RWPE2 (cell line): Measurements from ENCODE around the gene TBC1D1.

Experiments used
- ATAC-seq: fragments of 200-7000 bp; cut with Tn5 transposase; 3 replicates; pipeline ENCODE4 v1.9.1; 2021; ENCODE audit warnings: low read depth
- DNase-seq: peaks from one replicate; pipeline ENCODE4 v3.0.0-alpha.2; 2020; ENCODE audit warnings: low spot score
- H3K27ac ChIP-seq: fragments of 450-650 bp; 2 replicates; pipeline ENCODE4 v1.5.1; 2017; ENCODE audit warnings: mild to moderate bottlenecking; ENCODE audit not compliant: poor library complexity, severe bottlenecking
- H3K27me3 ChIP-seq: fragments of 250-450 bp; sonication (Bioruptor Pico); 2 replicates; pipeline ENCODE4 v1.5.1; 2021; ENCODE audit warnings: mild to moderate bottlenecking, moderate library complexity; ENCODE audit not compliant: insufficient read depth, poor library complexity, severe bottlenecking
- H3K36me3 ChIP-seq: fragments of 250-450 bp; sonication (Bioruptor Pico); 2 replicates; pipeline ENCODE4 v1.5.1; 2020; ENCODE audit warnings: low read depth, mild to moderate bottlenecking, moderate library complexity
- H3K4me1 ChIP-seq: fragments of 250-450 bp; sonication (Bioruptor Pico); 2 replicates; pipeline ENCODE4 v1.5.1; 2021; ENCODE audit warnings: mild to moderate bottlenecking, moderate library complexity; ENCODE audit not compliant: insufficient read depth, poor library complexity, severe bottlenecking
- H3K4me3 ChIP-seq: fragments of 250-450 bp; sonication (Bioruptor Pico); 2 replicates; pipeline ENCODE4 v1.5.1; 2021; ENCODE audit warnings: mild to moderate bottlenecking, moderate library complexity; ENCODE audit not compliant: severe bottlenecking
- H3K9me3 ChIP-seq: fragments of 250-450 bp; sonication (Bioruptor Pico); 2 replicates; pipeline ENCODE4 v1.5.1; 2021; ENCODE audit warnings: mild to moderate bottlenecking, moderate library complexity; ENCODE audit not compliant: severe bottlenecking
- TF ChIP-seq, protein P1 (sequence below): fragments of 450-650 bp; IDR thresholded peaks from one replicate; pipeline ENCODE4 v1.5.1; 2017; ENCODE audit warnings: mild to moderate bottlenecking, moderate library complexity; ENCODE audit not compliant: poor library complexity, severe bottlenecking

Gene TBC1D1

DNA sequence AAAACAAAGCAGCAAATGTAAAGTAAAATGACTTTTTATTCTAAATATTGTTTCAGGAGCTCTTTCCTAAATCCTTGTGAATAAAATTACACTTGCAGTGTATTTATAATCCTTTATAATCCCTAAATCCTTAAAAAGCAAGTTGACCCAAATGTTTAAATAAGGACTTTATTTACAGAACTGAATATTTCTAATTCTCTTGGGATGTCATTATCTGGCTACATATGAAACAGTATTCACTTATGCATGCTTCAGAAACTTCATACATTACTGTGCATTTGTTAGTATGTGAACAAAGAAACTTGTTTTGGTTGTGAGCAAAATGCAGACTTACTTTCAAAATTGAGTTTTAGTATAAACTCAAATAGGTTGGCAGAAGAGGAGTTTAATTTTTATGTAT, 118.5 kb downstream of the TBC1D1 start:
- ATAC-seq, result no peak
- no peaks in the 10 kb centered on the region for H3K9me3 ChIP-seq
- H3K4me1 ChIP-seq, result no peaks in the 10 kb centered on the region
- no peak overlapping the region for H3K27ac ChIP-seq
- no peaks in the 10 kb centered on the region for H3K36me3 ChIP-seq
- DNase-seq, result no peak
- no peak overlapping the region for H3K4me3 ChIP-seq
- TF ChIP-seq, protein P1, sequence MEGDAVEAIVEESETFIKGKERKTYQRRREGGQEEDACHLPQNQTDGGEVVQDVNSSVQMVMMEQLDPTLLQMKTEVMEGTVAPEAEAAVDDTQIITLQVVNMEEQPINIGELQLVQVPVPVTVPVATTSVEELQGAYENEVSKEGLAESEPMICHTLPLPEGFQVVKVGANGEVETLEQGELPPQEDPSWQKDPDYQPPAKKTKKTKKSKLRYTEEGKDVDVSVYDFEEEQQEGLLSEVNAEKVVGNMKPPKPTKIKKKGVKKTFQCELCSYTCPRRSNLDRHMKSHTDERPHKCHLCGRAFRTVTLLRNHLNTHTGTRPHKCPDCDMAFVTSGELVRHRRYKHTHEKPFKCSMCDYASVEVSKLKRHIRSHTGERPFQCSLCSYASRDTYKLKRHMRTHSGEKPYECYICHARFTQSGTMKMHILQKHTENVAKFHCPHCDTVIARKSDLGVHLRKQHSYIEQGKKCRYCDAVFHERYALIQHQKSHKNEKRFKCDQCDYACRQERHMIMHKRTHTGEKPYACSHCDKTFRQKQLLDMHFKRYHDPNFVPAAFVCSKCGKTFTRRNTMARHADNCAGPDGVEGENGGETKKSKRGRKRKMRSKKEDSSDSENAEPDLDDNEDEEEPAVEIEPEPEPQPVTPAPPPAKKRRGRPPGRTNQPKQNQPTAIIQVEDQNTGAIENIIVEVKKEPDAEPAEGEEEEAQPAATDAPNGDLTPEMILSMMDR, result no peak
- H3K27me3 ChIP-seq, result no peaks in the 10 kb centered on the region

DNA sequence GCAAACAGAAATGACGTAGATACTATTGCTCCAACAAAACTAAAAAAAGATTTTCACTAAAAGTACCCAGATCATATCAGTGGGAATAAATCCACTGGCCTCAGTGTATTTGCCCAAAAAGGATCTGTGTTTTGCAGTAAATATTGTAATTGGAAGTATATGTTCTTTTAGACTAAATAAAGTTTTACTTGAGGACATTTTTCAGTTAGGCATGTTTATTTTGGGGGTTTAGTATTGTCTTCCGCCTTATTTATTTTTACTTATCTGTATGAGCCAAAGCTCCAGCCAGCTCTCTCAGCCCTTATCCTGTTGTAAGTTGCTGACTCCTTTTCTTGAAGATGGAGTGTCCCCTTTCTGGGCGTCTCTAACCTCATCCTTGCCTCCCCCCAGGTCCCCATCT, 119.1 kb downstream of the TBC1D1 start:
- no peak overlapping the region for H3K27ac ChIP-seq
- no peaks in the 10 kb centered on the region for H3K9me3 ChIP-seq
- TF ChIP-seq, protein P1, result no peak
- 0 out of 2 replicates have a peak, but pooled peaks cover 2% of the 10 kb centered on the region for H3K36me3 ChIP-seq
- DNase-seq (no peak), ATAC-seq (no peak)
- H3K4me3 ChIP-seq, result no peak overlapping the region
- no peaks in the 10 kb centered on the region for H3K4me1 ChIP-seq
- H3K27me3 ChIP-seq, result no peaks in the 10 kb centered on the region

DNA sequence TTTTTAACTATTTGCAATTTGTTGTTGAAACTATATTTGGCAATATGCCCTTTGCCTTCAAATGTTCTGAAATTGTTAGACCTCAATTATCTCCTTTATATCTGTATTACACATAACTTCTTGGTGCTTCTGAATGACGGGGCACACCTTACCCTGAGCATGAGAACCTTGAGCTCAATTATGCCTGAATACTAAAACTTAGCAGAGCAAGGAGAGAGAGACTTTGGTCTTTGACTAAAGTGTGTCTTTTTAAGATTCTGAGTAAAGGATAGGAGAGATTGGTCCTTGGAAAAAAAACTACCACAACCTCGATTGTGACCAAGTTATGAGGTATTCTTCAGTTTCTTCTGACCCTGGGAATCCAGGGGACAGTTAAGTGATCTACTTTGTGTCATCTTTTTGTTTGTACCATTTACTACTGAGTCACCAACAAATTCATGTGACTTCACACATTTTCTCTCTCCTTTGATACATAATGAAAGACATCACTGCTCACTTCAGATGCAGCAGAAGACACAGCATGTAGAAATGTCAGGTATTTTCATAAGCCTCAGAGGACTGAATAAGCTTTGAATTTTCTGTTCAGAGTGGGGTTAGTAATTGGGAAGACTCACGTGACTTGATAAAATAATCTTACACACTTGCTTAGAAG, 120.8 kb downstream of the TBC1D1 start:
- H3K4me3 ChIP-seq, result no peak overlapping the region
- DNase-seq (no peak), ATAC-seq (no peak)
- H3K4me1 ChIP-seq, result no peaks in the 10 kb centered on the region
- 0 out of 2 replicates have a peak, but pooled peaks cover 3% of the 10 kb centered on the region for H3K36me3 ChIP-seq
- H3K27ac ChIP-seq, result no peak overlapping the region
- no peaks in the 10 kb centered on the region for H3K9me3 ChIP-seq
- no peaks in the 10 kb centered on the region for H3K27me3 ChIP-seq
- TF ChIP-seq, protein P1, result no peak

DNA sequence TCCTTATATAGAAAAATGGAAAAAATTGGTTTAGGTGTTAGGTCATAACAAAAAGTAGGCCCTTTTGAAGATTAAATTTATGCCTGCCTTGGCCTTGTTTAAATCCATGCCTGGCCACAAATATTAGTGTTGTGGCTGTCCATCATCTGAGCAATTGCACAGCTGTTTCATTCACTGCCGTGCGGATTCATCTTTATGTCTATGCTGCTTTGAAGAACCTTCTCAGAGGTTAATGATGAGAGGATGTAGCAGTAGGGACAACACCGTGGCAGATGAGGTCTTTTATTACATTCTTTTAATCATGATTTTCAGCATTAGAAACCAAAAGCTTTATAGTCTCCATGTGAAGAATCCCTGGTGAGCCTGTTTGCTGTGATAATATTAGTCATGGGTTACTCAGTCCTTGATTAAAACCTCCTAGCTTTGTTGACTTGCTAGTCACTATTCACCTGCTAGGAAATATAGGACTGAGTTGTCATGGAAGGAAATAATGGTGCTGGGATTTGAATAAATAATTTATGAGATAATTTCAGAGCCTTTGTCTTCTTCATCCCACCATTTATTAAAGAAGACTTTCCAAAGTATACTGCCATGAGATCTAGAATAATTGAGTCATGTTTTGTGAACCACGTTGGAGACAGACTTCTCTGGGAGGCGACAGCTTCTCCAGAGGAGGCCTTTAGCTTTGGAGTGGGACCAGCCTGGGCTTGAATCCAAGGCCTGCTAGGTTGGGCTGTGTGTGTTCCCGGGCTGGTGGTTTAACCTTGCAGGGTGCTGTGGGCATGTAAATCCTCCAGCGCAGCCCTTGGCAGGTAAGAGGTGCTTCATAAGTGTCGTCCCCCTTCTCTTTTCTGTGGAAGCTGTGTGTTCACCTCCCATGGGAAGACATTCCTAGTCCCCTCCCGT, 122.8 kb downstream of the TBC1D1 start:
- DNase-seq (no peak), ATAC-seq (0 out of 3 replicates have a peak, but pooled peaks have one; percentile 29)
- TF ChIP-seq, protein P1, result no peak
- Histone ChIP-seq H3K36me3 (peaks cover 6% of the 10 kb centered on the region; the same call in 1 of the 2 replicates), H3K4me1 (no peaks in the 10 kb centered on the region), H3K9me3 (no peaks in the 10 kb centered on the region), H3K4me3 (no peak overlapping the region), H3K27me3 (no peaks in the 10 kb centered on the region), H3K27ac (no peak overlapping the region)

DNA sequence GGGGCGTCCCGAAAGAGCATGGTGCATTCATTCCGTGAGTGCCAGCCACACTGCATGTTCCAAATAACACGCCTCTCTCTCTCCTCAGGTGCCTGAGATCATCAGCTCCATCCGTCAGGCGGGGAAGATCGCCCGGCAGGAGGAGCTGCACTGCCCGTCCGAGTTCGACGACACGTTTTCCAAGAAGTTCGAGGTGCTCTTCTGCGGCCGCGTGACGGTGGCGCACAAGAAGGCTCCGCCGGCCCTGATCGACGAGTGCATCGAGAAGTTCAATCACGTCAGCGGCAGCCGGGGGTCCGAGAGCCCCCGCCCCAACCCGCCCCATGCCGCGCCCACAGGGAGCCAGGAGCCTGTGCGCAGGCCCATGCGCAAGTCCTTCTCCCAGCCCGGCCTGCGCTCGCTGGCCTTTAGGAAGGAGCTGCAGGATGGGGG, 123.6 kb downstream of the TBC1D1 start:
- no peak overlapping the region for H3K27ac ChIP-seq
- H3K4me1 ChIP-seq, result no peaks in the 10 kb centered on the region
- H3K4me3 ChIP-seq, result no peak overlapping the region
- H3K27me3 ChIP-seq, result no peaks in the 10 kb centered on the region
- DNase-seq, result no peak
- TF ChIP-seq, protein P1, result no peak
- no peak for ATAC-seq
- peaks cover 6% of the 10 kb centered on the region; the same call in 1 of the 2 replicates for H3K36me3 ChIP-seq
- H3K9me3 ChIP-seq, result no peaks in the 10 kb centered on the region
